Measurements from ENCODE around the gene CCDC97.

Gene CCDC97

GRCh38 chr19:41351339-41352245 lies 41.6 kb downstream of the CCDC97 start:
- Histone ChIP-seq H4K20me1 (ENCODE audit: low read depth, low read length) (peaks cover 4% of the 10 kb centered on the region; the same call in 1 of the 2 replicates), H3K27ac (ENCODE audit: low read depth, low read length) (peak overlapping the region; percentile 86), H2AFZ (ENCODE audit: low read depth, low read length, severe bottlenecking) (no peak overlapping the region), H3K4me3 (ENCODE audit: insufficient read depth, low read length, poor library complexity, severe bottlenecking) (peak overlapping the region; percentile 92), H3K27me3 (ENCODE audit: low read length) (no peaks in the 10 kb centered on the region), H3K79me2 (ENCODE audit: insufficient read depth, low read length) (peaks cover 53% of the 10 kb centered on the region), H3K4me2 (ENCODE audit: low read depth, low read length, poor library complexity, severe bottlenecking) (peak overlapping the region; percentile 74), H3K36me3 (ENCODE audit: low read length) (peaks cover 3% of the 10 kb centered on the region; the same call in 1 of the 2 replicates), H3K9me3 (ENCODE audit: insufficient read depth, low read length) (no peaks in the 10 kb centered on the region), H3K9me2 (replicated peaks; ENCODE audit: insufficient read depth, low read length) (no peaks in the 10 kb centered on the region), H3F3A (ENCODE audit: insufficient read depth) (peaks cover 4% of the 10 kb centered on the region; the same call in 1 of the 2 replicates), H3K9ac (ENCODE audit: low read length) (peak overlapping the region; percentile 94)
- TF ChIP-seq, protein P1, sequence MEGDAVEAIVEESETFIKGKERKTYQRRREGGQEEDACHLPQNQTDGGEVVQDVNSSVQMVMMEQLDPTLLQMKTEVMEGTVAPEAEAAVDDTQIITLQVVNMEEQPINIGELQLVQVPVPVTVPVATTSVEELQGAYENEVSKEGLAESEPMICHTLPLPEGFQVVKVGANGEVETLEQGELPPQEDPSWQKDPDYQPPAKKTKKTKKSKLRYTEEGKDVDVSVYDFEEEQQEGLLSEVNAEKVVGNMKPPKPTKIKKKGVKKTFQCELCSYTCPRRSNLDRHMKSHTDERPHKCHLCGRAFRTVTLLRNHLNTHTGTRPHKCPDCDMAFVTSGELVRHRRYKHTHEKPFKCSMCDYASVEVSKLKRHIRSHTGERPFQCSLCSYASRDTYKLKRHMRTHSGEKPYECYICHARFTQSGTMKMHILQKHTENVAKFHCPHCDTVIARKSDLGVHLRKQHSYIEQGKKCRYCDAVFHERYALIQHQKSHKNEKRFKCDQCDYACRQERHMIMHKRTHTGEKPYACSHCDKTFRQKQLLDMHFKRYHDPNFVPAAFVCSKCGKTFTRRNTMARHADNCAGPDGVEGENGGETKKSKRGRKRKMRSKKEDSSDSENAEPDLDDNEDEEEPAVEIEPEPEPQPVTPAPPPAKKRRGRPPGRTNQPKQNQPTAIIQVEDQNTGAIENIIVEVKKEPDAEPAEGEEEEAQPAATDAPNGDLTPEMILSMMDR (IDR thresholded peaks at IDR 0.05; ENCODE audit: insufficient read depth, low read length, poor library complexity, severe bottlenecking), result no peak
- TF ChIP-seq EZH2phosphoT487 (conservative IDR thresholded peaks at IDR 0.05; ENCODE audit: low read length), result no peak

DNA sequence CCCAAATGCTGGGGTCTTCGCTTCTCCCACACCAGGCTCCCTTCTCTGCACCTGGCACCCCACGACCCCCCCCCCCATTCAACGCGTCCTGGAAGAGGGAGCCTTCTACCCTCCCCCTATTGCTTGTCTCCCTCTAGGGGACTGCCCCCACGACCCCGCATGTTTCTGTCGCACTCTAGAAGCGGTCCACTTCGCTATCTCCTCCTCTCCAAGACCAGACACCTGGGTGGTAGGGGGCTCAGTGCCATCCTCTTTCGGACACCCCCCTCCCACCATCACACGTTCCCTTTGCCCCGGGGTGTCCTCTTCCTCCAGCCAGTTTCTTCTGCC lies 42.3 kb downstream of the CCDC97 start:
- Histone ChIP-seq H4K20me1 (ENCODE audit: low read depth, low read length) (peaks cover 4% of the 10 kb centered on the region; the same call in 1 of the 2 replicates), H3K79me2 (ENCODE audit: insufficient read depth, low read length) (peaks cover 51% of the 10 kb centered on the region), H3K4me3 (ENCODE audit: insufficient read depth, low read length, poor library complexity, severe bottlenecking) (peak overlapping the region; percentile 92), H3K9me2 (replicated peaks; ENCODE audit: insufficient read depth, low read length) (no peaks in the 10 kb centered on the region), H2AFZ (ENCODE audit: low read depth, low read length, severe bottlenecking) (no peak overlapping the region), H3K36me3 (ENCODE audit: low read length) (peaks cover 3% of the 10 kb centered on the region; the same call in 1 of the 2 replicates), H3K27ac (ENCODE audit: low read depth, low read length) (peak overlapping the region; percentile 86), H3K9me3 (ENCODE audit: insufficient read depth, low read length) (no peaks in the 10 kb centered on the region), H3K9ac (ENCODE audit: low read length) (peak overlapping the region; percentile 94), H3K27me3 (ENCODE audit: low read length) (no peaks in the 10 kb centered on the region), H3K4me2 (ENCODE audit: low read depth, low read length, poor library complexity, severe bottlenecking) (peak overlapping the region; percentile 74), H3F3A (ENCODE audit: insufficient read depth) (peaks cover 4% of the 10 kb centered on the region; the same call in 1 of the 2 replicates)
- TF ChIP-seq, protein P1 (IDR thresholded peaks at IDR 0.05; ENCODE audit: insufficient read depth, low read length, poor library complexity, severe bottlenecking), result no peak
- TF ChIP-seq EZH2phosphoT487 (conservative IDR thresholded peaks at IDR 0.05; ENCODE audit: low read length), result no peak

- peaks cover 4% of the 10 kb centered on the region; the same call in 1 of the 2 replicates for H4K20me1 ChIP-seq (ENCODE audit: low read depth, low read length)
- H3K4me3 ChIP-seq (ENCODE audit: insufficient read depth, low read length, poor library complexity, severe bottlenecking), result peak overlapping the region; percentile 92
- peak overlapping the region; percentile 74 for H3K4me2 ChIP-seq (ENCODE audit: low read depth, low read length, poor library complexity, severe bottlenecking)
- H3K79me2 ChIP-seq (ENCODE audit: insufficient read depth, low read length), result peaks cover 48% of the 10 kb centered on the region
- TF ChIP-seq, protein P1 (IDR thresholded peaks at IDR 0.05; ENCODE audit: insufficient read depth, low read length, poor library complexity, severe bottlenecking), result peak; percentile 97
- no peak for TF ChIP-seq EZH2phosphoT487 (conservative IDR thresholded peaks at IDR 0.05; ENCODE audit: low read length)
- H3K9me3 ChIP-seq (ENCODE audit: insufficient read depth, low read length), result no peaks in the 10 kb centered on the region
- peaks cover 3% of the 10 kb centered on the region; the same call in 1 of the 2 replicates for H3K36me3 ChIP-seq (ENCODE audit: low read length)
- H3F3A ChIP-seq (ENCODE audit: insufficient read depth), result peaks cover 4% of the 10 kb centered on the region; the same call in 1 of the 2 replicates
- H3K9ac ChIP-seq (ENCODE audit: low read length), result peak overlapping the region; percentile 94
- no peaks in the 10 kb centered on the region for H3K27me3 ChIP-seq (ENCODE audit: low read length)
- peak overlapping the region; percentile 47 for H2AFZ ChIP-seq (ENCODE audit: low read depth, low read length, severe bottlenecking)
- no peaks in the 10 kb centered on the region for H3K9me2 ChIP-seq (replicated peaks; ENCODE audit: insufficient read depth, low read length)
- H3K27ac ChIP-seq (ENCODE audit: low read depth, low read length), result peak overlapping the region; percentile 86
Measured at GRCh38 chr19:41352609-41353465, 42.9 kb downstream of the CCDC97 start.
